ENCODE data around the gene SPEF1. TPM values are rescaled to one million over a fixed set of nuclear protein-coding genes. Genes with fewer than 3 reads are reported as not detected.

Gene SPEF1
- total and polyA plus RNA-seq, 2 of the 13 experiments (the other 11 are each of a cell fraction or from before 2014, with no cell fraction given), result 0.11 to 0.27 TPM

GRCh38 chr20:3821996-3822395, 40.7 kb upstream of the SPEF1 start:
- peaks cover 12% of the 10 kb centered on the region for H3K79me2 ChIP-seq (ENCODE audit: insufficient read depth, low read length)
- CTCF ChIA-PET (ENCODE audit: low intra/inter-chr PET ratio, low total read pairs), result no interaction called here
- in situ Hi-C loops (cut with HindIII; ENCODE audit: extremely low pct_ligation_motif_present, low pct_unique_long_range_greater_than_20kb), result no loop called here
- H3K4me2 ChIP-seq (ENCODE audit: low read depth, low read length), result 0 out of 2 replicates have a peak overlapping the region, but pooled peaks have one; percentile 87
- H4K20me1 ChIP-seq (ENCODE audit: insufficient read depth, low read length), result no peaks in the 10 kb centered on the region
- TF ChIP-seq ZNF75D (CRISPR knock-in tag; IDR thresholded peaks at IDR 0.05; ENCODE audit: borderline replicate concordance), result 0 out of 2 replicates have a peak, but pooled peaks have one; percentile 36
- TF ChIP-seq, protein P1, sequence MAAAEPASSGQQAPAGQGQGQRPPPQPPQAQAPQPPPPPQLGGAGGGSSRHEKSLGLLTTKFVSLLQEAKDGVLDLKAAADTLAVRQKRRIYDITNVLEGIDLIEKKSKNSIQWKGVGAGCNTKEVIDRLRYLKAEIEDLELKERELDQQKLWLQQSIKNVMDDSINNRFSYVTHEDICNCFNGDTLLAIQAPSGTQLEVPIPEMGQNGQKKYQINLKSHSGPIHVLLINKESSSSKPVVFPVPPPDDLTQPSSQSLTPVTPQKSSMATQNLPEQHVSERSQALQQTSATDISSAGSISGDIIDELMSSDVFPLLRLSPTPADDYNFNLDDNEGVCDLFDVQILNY (CRISPR knock-in tag; conservative IDR thresholded peaks at IDR 0.05), result 0 out of 2 replicates have a peak, but pooled peaks have one; percentile 30
- TF ChIP-seq, protein P2, sequence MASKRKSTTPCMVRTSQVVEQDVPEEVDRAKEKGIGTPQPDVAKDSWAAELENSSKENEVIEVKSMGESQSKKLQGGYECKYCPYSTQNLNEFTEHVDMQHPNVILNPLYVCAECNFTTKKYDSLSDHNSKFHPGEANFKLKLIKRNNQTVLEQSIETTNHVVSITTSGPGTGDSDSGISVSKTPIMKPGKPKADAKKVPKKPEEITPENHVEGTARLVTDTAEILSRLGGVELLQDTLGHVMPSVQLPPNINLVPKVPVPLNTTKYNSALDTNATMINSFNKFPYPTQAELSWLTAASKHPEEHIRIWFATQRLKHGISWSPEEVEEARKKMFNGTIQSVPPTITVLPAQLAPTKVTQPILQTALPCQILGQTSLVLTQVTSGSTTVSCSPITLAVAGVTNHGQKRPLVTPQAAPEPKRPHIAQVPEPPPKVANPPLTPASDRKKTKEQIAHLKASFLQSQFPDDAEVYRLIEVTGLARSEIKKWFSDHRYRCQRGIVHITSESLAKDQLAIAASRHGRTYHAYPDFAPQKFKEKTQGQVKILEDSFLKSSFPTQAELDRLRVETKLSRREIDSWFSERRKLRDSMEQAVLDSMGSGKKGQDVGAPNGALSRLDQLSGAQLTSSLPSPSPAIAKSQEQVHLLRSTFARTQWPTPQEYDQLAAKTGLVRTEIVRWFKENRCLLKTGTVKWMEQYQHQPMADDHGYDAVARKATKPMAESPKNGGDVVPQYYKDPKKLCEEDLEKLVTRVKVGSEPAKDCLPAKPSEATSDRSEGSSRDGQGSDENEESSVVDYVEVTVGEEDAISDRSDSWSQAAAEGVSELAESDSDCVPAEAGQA (IDR thresholded peaks at IDR 0.05; ENCODE audit: low read depth), result no peak
- TF ChIP-seq, protein P2 (CRISPR knock-in tag; IDR thresholded peaks at IDR 0.05; ENCODE audit: borderline replicate concordance), result no peak
- no peaks in the 10 kb centered on the region; a peak in 1 of 5 replicates for H3K27me3 ChIP-seq (ENCODE audit: control insufficient read depth in 1 of 2, insufficient read depth in 2 of 2, low read length in 2 of 2)
- FAIRE-seq, result no peak
- peaks cover 32% of the 10 kb centered on the region for H3K4me1 ChIP-seq (ENCODE audit: insufficient read depth, low read length)
- WGBS (ENCODE audit: low lambda C conversion rate), result 97% methylated on average over 14 of the region's 14 CpGs
- H2AFZ ChIP-seq (ENCODE audit: low read length), result no peak overlapping the region
- POLR2A ChIA-PET, result interaction anchor here (2.0 to 4.8 kb wide), 4 partner anchors 10 to 54 kb away, joined by 9 to 134 read pairs (median 32); partner anchors contain the start of genes ADISSP, CENPB and SPEF1
- no TSS peak for BruUV-seq (replicated peaks)
- no peak overlapping the region for H3K4me3 ChIP-seq (replicated peaks in 1 of 3; ENCODE audit: insufficient read depth in 1 of 3, low read depth in 2 of 3, low read length in 3 of 3)
- H3K9ac ChIP-seq (ENCODE audit: insufficient read depth, low read depth, low read length), result peak overlapping the region; percentile 99; the same call in 1 of the 2 replicates
- no peak for DNase-seq (ENCODE audit: low spot score)
- H3K27ac ChIP-seq (ENCODE audit: extremely low read length, insufficient read depth, low read length), result no peak overlapping the region
- no peak for ATAC-seq
- peaks cover 9 to 23% of the 10 kb centered on the region in 2 experiments for H3K36me3 ChIP-seq (replicated peaks in 1 of 2; ENCODE audit: control insufficient read depth in 1 of 2, insufficient read depth in 2 of 2, low read length in 2 of 2)
- no peaks in the 10 kb centered on the region for H3K9me3 ChIP-seq (ENCODE audit: low read length)
- intact Hi-C loops (cut with micrococcal nuclease; ENCODE audit: unreplicated experiment), result loop anchor here (2.0 kb wide), 1 partner anchor 67 kb away; the partner anchor contains the start of gene PANK2
